SK-N-SH treated with all-trans-retinoic acid at 6 μM for 48 hours (cell line): ENCODE data around the gene PHYKPL.

Source experiments
- ATAC-seq: fragments of 200-7000 bp; cut with Tn5 transposase; 3 replicates; pipeline ENCODE4 v1.9.1; 2020; ENCODE audit warnings: mild to moderate bottlenecking, moderate library complexity
- ARNTL ChIP-seq: fragments of 450-650 bp; formaldehyde crosslinking; IDR thresholded peaks from 2 replicates; pipeline ENCODE4 v1.5.0; 2020; ENCODE audit warnings: low read depth, mild to moderate bottlenecking, moderate library complexity, borderline replicate concordance
- BACH2 ChIP-seq: fragments of 250-450 bp; sonication (Bioruptor Pico); IDR thresholded peaks from 2 replicates; pipeline ENCODE4 v1.9.0; 2021; ENCODE audit warnings: mild to moderate bottlenecking, borderline replicate concordance
- CSDC2 ChIP-seq: fragments of 250-450 bp; sonication (Bioruptor Pico); IDR thresholded peaks from 2 replicates; pipeline ENCODE4 v1.5.0; 2020; ENCODE audit warnings: mild to moderate bottlenecking, moderate library complexity
- ESRRG ChIP-seq: fragments of 250-450 bp; sonication (Bioruptor Pico); IDR thresholded peaks from 2 replicates; pipeline ENCODE4 v1.6.1; 2021; ENCODE audit warnings: mild to moderate bottlenecking
- GLIS3 ChIP-seq: fragments of 250-450 bp; sonication (Bioruptor Pico); IDR thresholded peaks from 2 replicates; pipeline ENCODE4 v1.5.0; 2020; ENCODE audit warnings: mild to moderate bottlenecking, moderate library complexity
- ISL1 ChIP-seq: fragments of 250-450 bp; sonication (Bioruptor Pico); IDR thresholded peaks from 2 replicates; pipeline ENCODE4 v2.1.2; 2022; ENCODE audit warnings: mild to moderate bottlenecking, moderate library complexity
- OSR1 ChIP-seq: fragments of 250-450 bp; sonication (Bioruptor Pico); IDR thresholded peaks from 2 replicates; pipeline ENCODE4 v1.8.0; 2022; ENCODE audit warnings: moderate library complexity, mild to moderate bottlenecking, inconsistent platforms
- PPARA ChIP-seq: fragments of 250-450 bp; sonication (Bioruptor Pico); IDR thresholded peaks from 2 replicates; pipeline ENCODE4 v1.5.0; 2020; ENCODE audit warnings: mild to moderate bottlenecking, borderline replicate concordance
- RARB ChIP-seq: fragments of 250-450 bp; sonication (Bioruptor Pico); IDR thresholded peaks from 2 replicates; pipeline ENCODE4 v1.8.0; 2021; ENCODE audit warnings: mild to moderate bottlenecking, moderate library complexity
- SNAI2 ChIP-seq: fragments of 250-450 bp; sonication (Bioruptor Pico); IDR thresholded peaks from 2 replicates; pipeline ENCODE4 v1.5.0; 2020; ENCODE audit warnings: mild to moderate bottlenecking, moderate library complexity
- TCF4 ChIP-seq: fragments of 250-450 bp; sonication (Bioruptor Pico); IDR thresholded peaks from 2 replicates; pipeline ENCODE4 v1.8.0; 2021; ENCODE audit warnings: mild to moderate bottlenecking, moderate library complexity, borderline replicate concordance
- TOX ChIP-seq: fragments of 250-450 bp; sonication (Bioruptor Pico); IDR thresholded peaks from 2 replicates; pipeline ENCODE4 v1.8.0; 2021; ENCODE audit warnings: mild to moderate bottlenecking, moderate library complexity, borderline replicate concordance
- ZC3H10 ChIP-seq: fragments of 250-450 bp; sonication (Bioruptor Pico); IDR thresholded peaks from 2 replicates; pipeline ENCODE4 v1.5.1; 2021; ENCODE audit warnings: mild to moderate bottlenecking, moderate library complexity
- ZFP3 ChIP-seq: fragments of 250-450 bp; sonication (Bioruptor Pico); IDR thresholded peaks from 2 replicates; pipeline ENCODE4 v1.5.0; 2020; ENCODE audit warnings: mild to moderate bottlenecking, moderate library complexity
- ZNF565 ChIP-seq: fragments of 450-650 bp; formaldehyde crosslinking; conservative IDR thresholded peaks from 2 replicates; pipeline ENCODE4 v1.5.0; 2020; ENCODE audit warnings: low read depth, mild to moderate bottlenecking, moderate library complexity
- ZNF70 ChIP-seq: fragments of 450-650 bp; formaldehyde crosslinking; IDR thresholded peaks from 2 replicates; pipeline ENCODE4 v1.5.0; 2020; ENCODE audit warnings: mild to moderate bottlenecking, moderate library complexity
- ZNF8 ChIP-seq: fragments of 450-650 bp; formaldehyde crosslinking; IDR thresholded peaks from 2 replicates; pipeline ENCODE4 v1.5.0; 2020; ENCODE audit warnings: mild to moderate bottlenecking, moderate library complexity
- TF ChIP-seq, protein P1 (sequence below): fragments of 250-450 bp; sonication (Bioruptor Pico); IDR thresholded peaks from 2 replicates; pipeline ENCODE4 v1.8.0; 2020; ENCODE audit warnings: mild to moderate bottlenecking, moderate library complexity, borderline replicate concordance
- TF ChIP-seq, protein P2 (sequence below): fragments of 250-450 bp; sonication (Bioruptor Pico); IDR thresholded peaks from 2 replicates; pipeline ENCODE4 v1.5.0; 2020; ENCODE audit warnings: mild to moderate bottlenecking, moderate library complexity
- TF ChIP-seq, protein P3 (sequence below): fragments of 250-450 bp; sonication (Bioruptor Pico); IDR thresholded peaks from 2 replicates; pipeline ENCODE4 v1.5.1; 2021; ENCODE audit warnings: mild to moderate bottlenecking, moderate library complexity
- TF ChIP-seq, protein P4 (sequence below): fragments of 250-450 bp; sonication (Bioruptor Pico); IDR thresholded peaks from 2 replicates; pipeline ENCODE4 v1.5.1; 2020; ENCODE audit warnings: low read depth, mild to moderate bottlenecking, moderate library complexity

The PHYKPL gene

DNA sequence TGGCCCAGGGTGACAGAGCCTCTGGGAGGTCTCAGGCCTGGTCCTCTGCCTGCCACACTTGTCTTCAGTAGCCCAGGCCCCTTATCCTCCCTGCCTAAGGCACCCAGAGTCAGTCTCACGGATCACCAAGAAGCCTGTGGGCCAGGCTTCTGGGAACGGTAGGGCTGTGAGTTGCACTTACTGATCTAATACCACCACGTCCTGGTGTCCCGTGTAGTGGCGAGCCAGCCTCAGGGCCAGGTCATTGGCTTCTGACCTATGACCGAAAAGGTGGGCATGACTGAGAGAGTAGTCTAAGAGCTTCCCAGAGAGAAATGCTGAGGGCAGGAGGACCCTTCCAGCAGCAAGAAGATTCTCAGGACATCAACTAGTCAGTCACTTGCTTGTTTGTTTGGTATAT is 7.4 kb downstream of the PHYKPL start:
- TF ChIP-seq OSR1 (CRISPR knock-in tag) = no peak
- no peak for TF ChIP-seq ZNF70 (CRISPR knock-in tag)
- ATAC-seq = no peak

DNA sequence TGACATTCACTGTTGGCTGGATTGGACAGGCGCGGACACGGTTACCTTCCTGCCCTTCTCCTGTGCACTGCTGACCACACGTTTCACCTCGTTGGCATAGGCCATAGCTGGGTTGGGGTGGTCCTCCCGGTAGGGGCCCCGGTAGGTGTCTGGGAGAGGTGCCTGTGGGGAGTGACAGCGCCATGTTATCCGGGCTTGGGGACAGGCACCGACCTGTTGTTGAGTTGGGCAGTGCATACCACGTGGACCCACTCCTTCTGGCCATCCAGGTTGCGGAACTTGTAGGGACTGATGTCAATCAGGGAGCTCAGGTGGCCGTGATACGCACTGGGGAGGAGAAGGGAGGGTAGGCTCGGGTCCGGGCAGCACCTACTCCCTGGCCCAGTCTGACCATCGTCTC is 8.2 kb downstream of the PHYKPL start:
- TF ChIP-seq, protein P1, sequence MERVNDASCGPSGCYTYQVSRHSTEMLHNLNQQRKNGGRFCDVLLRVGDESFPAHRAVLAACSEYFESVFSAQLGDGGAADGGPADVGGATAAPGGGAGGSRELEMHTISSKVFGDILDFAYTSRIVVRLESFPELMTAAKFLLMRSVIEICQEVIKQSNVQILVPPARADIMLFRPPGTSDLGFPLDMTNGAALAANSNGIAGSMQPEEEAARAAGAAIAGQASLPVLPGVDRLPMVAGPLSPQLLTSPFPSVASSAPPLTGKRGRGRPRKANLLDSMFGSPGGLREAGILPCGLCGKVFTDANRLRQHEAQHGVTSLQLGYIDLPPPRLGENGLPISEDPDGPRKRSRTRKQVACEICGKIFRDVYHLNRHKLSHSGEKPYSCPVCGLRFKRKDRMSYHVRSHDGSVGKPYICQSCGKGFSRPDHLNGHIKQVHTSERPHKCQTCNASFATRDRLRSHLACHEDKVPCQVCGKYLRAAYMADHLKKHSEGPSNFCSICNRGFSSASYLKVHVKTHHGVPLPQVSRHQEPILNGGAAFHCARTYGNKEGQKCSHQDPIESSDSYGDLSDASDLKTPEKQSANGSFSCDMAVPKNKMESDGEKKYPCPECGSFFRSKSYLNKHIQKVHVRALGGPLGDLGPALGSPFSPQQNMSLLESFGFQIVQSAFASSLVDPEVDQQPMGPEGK = no peak
- TF ChIP-seq ZNF565 (CRISPR knock-in tag) (no peak), ZNF70 (CRISPR knock-in tag) (no peak), ZC3H10 (CRISPR knock-in tag) (no peak), SNAI2 (no peak), ZFP3 (CRISPR knock-in tag) (no peak), OSR1 (CRISPR knock-in tag) (no peak), ISL1 (CRISPR knock-in tag) (no peak), ESRRG (no peak), CSDC2 (CRISPR knock-in tag) (no peak), ZNF8 (CRISPR knock-in tag) (no peak)
- TF ChIP-seq, protein P2, sequence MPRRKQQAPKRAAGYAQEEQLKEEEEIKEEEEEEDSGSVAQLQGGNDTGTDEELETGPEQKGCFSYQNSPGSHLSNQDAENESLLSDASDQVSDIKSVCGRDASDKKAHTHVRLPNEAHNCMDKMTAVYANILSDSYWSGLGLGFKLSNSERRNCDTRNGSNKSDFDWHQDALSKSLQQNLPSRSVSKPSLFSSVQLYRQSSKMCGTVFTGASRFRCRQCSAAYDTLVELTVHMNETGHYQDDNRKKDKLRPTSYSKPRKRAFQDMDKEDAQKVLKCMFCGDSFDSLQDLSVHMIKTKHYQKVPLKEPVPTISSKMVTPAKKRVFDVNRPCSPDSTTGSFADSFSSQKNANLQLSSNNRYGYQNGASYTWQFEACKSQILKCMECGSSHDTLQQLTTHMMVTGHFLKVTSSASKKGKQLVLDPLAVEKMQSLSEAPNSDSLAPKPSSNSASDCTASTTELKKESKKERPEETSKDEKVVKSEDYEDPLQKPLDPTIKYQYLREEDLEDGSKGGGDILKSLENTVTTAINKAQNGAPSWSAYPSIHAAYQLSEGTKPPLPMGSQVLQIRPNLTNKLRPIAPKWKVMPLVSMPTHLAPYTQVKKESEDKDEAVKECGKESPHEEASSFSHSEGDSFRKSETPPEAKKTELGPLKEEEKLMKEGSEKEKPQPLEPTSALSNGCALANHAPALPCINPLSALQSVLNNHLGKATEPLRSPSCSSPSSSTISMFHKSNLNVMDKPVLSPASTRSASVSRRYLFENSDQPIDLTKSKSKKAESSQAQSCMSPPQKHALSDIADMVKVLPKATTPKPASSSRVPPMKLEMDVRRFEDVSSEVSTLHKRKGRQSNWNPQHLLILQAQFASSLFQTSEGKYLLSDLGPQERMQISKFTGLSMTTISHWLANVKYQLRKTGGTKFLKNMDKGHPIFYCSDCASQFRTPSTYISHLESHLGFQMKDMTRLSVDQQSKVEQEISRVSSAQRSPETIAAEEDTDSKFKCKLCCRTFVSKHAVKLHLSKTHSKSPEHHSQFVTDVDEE (CRISPR knock-in tag) = no peak
- TF ChIP-seq, protein P3, sequence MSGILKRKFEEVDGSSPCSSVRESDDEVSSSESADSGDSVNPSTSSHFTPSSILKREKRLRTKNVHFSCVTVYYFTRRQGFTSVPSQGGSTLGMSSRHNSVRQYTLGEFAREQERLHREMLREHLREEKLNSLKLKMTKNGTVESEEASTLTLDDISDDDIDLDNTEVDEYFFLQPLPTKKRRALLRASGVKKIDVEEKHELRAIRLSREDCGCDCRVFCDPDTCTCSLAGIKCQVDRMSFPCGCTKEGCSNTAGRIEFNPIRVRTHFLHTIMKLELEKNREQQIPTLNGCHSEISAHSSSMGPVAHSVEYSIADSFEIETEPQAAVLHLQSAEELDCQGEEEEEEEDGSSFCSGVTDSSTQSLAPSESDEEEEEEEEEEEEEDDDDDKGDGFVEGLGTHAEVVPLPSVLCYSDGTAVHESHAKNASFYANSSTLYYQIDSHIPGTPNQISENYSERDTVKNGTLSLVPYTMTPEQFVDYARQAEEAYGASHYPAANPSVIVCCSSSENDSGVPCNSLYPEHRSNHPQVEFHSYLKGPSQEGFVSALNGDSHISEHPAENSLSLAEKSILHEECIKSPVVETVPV (CRISPR knock-in tag) = no peak
- TF ChIP-seq, all 23 proteins: peak for 0
- ATAC-seq = no peak

DNA sequence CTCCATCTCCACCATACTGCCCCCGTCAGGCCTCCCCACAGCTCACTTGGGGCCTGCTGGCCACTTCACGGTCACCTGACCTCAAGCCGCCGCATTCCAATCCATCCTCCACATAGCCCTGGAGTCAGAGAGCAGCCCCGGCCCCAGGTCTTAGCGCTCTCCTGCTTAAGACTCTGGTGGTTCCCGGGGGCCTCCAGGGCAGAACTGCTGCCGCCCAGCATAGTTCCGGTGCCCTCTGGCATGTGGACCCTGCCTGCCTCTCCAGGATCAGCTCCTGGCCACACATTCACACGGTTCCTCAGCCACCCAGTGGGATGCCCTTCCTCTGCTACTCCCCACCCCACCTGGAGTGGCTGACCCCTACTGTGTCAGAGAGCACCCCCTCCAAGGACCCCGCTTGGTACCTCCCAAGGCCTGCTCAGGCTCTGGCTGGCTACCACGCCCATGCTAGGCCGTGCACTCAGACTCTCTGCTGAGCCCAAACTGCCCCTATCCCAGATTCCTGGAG is 8.7 kb downstream of the PHYKPL start:
- no peak for ATAC-seq
- TF ChIP-seq ZNF70 (CRISPR knock-in tag) (no peak), TOX (no peak), ZNF565 (CRISPR knock-in tag) (no peak), PPARA (CRISPR knock-in tag) (no peak), SNAI2 (no peak), BACH2 (CRISPR knock-in tag) (no peak), TCF4 (no peak), ARNTL (CRISPR knock-in tag) (no peak), ISL1 (CRISPR knock-in tag) (no peak), RARB (no peak), ESRRG (no peak), ZC3H10 (CRISPR knock-in tag) (no peak), CSDC2 (CRISPR knock-in tag) (no peak), GLIS3 (CRISPR knock-in tag) (no peak), OSR1 (CRISPR knock-in tag) (no peak), ZFP3 (CRISPR knock-in tag) (no peak), ZNF8 (CRISPR knock-in tag) (no peak)
- TF ChIP-seq, protein P1 = no peak

DNA sequence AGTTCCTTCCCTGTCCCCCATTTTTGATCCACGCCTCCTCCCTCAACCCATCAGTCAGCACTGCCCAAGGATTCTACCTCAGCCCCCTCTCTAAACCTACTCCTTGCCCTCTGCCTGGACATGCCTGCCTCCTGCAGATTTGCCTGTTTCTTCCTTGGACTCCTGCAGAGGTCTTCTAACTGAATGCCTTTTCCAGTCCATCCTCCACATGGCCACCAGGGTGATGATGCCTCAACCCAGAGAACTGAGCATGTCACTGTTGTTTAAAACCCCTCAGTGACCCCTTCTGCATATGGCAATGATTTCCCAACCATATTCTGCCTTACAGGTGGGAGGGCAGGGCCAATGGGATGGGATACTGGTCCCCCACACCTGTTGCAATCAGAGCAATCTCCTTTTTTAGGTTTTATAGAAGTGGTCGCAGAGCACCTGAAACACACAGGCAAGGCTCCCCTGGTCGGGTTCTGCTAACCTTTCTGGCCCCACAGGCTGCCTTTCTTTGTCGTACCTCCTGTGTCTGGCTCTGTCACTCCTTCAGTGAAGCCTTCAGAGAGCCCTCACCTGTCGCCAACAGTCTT is 9.3 kb downstream of the PHYKPL start:
- ATAC-seq = no peak; the same call in 2 of the 3 replicates
- TF ChIP-seq ARNTL (CRISPR knock-in tag) = no peak
- no peak for TF ChIP-seq ZNF565 (CRISPR knock-in tag)
- no peak for TF ChIP-seq SNAI2
- TF ChIP-seq, protein P4, sequence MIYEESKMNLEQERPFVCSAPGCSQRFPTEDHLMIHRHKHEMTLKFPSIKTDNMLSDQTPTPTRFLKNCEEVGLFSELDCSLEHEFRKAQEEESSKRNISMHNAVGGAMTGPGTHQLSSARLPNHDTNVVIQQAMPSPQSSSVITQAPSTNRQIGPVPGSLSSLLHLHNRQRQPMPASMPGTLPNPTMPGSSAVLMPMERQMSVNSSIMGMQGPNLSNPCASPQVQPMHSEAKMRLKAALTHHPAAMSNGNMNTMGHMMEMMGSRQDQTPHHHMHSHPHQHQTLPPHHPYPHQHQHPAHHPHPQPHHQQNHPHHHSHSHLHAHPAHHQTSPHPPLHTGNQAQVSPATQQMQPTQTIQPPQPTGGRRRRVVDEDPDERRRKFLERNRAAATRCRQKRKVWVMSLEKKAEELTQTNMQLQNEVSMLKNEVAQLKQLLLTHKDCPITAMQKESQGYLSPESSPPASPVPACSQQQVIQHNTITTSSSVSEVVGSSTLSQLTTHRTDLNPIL (CRISPR knock-in tag) = no peak
- TF ChIP-seq, protein P3 (CRISPR knock-in tag) = no peak
- TF ChIP-seq ZNF70 (CRISPR knock-in tag) = no peak
- no peak for TF ChIP-seq RARB
- TF ChIP-seq BACH2 (CRISPR knock-in tag) = no peak
- TF ChIP-seq, protein P1 = no peak
- no peak for TF ChIP-seq GLIS3 (CRISPR knock-in tag)
- no peak for TF ChIP-seq ZC3H10 (CRISPR knock-in tag)
- no peak for TF ChIP-seq ZNF8 (CRISPR knock-in tag)
- TF ChIP-seq TOX = no peak
